ACC112 (cell line): ENCODE measurements around the gene ABCG2.
"Not testable (repeated sequence)": the region's sequence is repeated elsewhere in the genome, so short reads cannot be mapped to it uniquely, and the experiment has no call there.

Experiments used
- H2AFZ ChIP-seq: fragments of 200-600 bp; sonication (generic); one replicate; pipeline ENCODE4 v1.6.0; 2017; ENCODE audit warnings: antibody characterized with exemption, low read length; ENCODE audit not compliant: unreplicated experiment
- H3K27ac ChIP-seq: fragments of 200-600 bp; sonication (generic); 2 replicates; pipeline ENCODE4 v1.5.1; 2014; ENCODE audit warnings: low read depth, mild to moderate bottlenecking, antibody characterized with exemption, low read length, moderate library complexity
- H3K27me3 ChIP-seq: fragments of 200-600 bp; sonication (generic); 2 replicates; pipeline ENCODE4 v1.6.1; 2014; ENCODE audit warnings: mild to moderate bottlenecking, antibody characterized with exemption, low read length, moderate library complexity, mixed read lengths; ENCODE audit not compliant: insufficient read depth
- H3K36me3 ChIP-seq: fragments of 200-600 bp; sonication (generic); 2 replicates; pipeline ENCODE4 v1.6.1; 2016; ENCODE audit warnings: mild to moderate bottlenecking, antibody characterized with exemption, low read length, moderate library complexity, mixed read lengths; ENCODE audit not compliant: insufficient read depth
- H3K4me1 ChIP-seq: fragments of 200-600 bp; sonication (generic); one replicate; pipeline ENCODE4 v1.6.1; 2016; ENCODE audit warnings: low read length, mixed read lengths; ENCODE audit not compliant: insufficient read depth, unreplicated experiment, control insufficient read depth
- H3K4me3 ChIP-seq: fragments of 200-600 bp; sonication (generic); 2 replicates; pipeline ENCODE4 v1.5.1; 2014; ENCODE audit warnings: mild to moderate bottlenecking, low read depth, low read length
- H3K79me2 ChIP-seq: fragments of 200-600 bp; sonication (generic); one replicate; pipeline ENCODE4 v1.6.0; 2016; ENCODE audit warnings: low read length; ENCODE audit not compliant: control insufficient read depth, unreplicated experiment, insufficient read depth

ABCG2 gene

GRCh38 chr4:88169298-88169697, 10.9 kb upstream of the ABCG2 start:
- H3K4me1 ChIP-seq, result no peaks in the 10 kb centered on the region
- H3K36me3 ChIP-seq, result no peaks in the 10 kb centered on the region
- H3K27ac ChIP-seq, result no peak overlapping the region
- no peaks in the 10 kb centered on the region for H3K79me2 ChIP-seq
- no peak overlapping the region for H2AFZ ChIP-seq
- no peak overlapping the region for H3K4me3 ChIP-seq
- H3K27me3 ChIP-seq, result no peaks in the 10 kb centered on the region

- H3K36me3 ChIP-seq, result no peaks in the 10 kb centered on the region
- no peaks in the 10 kb centered on the region for H3K79me2 ChIP-seq
- no peak overlapping the region for H3K27ac ChIP-seq
- H3K4me3 ChIP-seq, result no peak overlapping the region
- H2AFZ ChIP-seq, result peak overlapping the region; percentile 29
- no peaks in the 10 kb centered on the region for H3K27me3 ChIP-seq
- peaks cover 7% of the 10 kb centered on the region for H3K4me1 ChIP-seq
Observed at GRCh38 chr4:88166608-88167007, 8.2 kb upstream of the ABCG2 start.

- peaks cover 7% of the 10 kb centered on the region for H3K4me1 ChIP-seq
- no peaks in the 10 kb centered on the region for H3K36me3 ChIP-seq
- H3K27ac ChIP-seq, result no peak overlapping the region
- no peaks in the 10 kb centered on the region for H3K27me3 ChIP-seq
- no peak overlapping the region for H2AFZ ChIP-seq
- no peak overlapping the region for H3K4me3 ChIP-seq
- H3K79me2 ChIP-seq, result no peaks in the 10 kb centered on the region
Observed at GRCh38 chr4:88163336-88163735, 4.9 kb upstream of the ABCG2 start.

- no peaks in the 10 kb centered on the region for H3K79me2 ChIP-seq
- H3K27ac ChIP-seq, result no peak overlapping the region
- H3K4me3 ChIP-seq, result no peak overlapping the region
- no peaks in the 10 kb centered on the region for H3K27me3 ChIP-seq
- H3K4me1 ChIP-seq, result peaks cover 12% of the 10 kb centered on the region
- H3K36me3 ChIP-seq, result no peaks in the 10 kb centered on the region
- H2AFZ ChIP-seq, result no peak overlapping the region
Observed at GRCh38 chr4:88162626-88163025, 4.2 kb upstream of the ABCG2 start.

GRCh38 chr4:88159229-88159725, 838 bp upstream of the ABCG2 start:
- peaks cover 12% of the 10 kb centered on the region for H3K4me1 ChIP-seq
- H3K4me3 ChIP-seq, result peak overlapping the region; percentile 83
- peak overlapping the region; percentile 26 for H2AFZ ChIP-seq
- H3K27me3 ChIP-seq, result no peaks in the 10 kb centered on the region
- no peaks in the 10 kb centered on the region for H3K36me3 ChIP-seq
- no peaks in the 10 kb centered on the region for H3K79me2 ChIP-seq
- no peak overlapping the region for H3K27ac ChIP-seq

- H3K4me3 ChIP-seq, result peak overlapping the region; percentile 83
Observed at GRCh38 chr4:88158038-88158488, 376 bp downstream of the ABCG2 start.

GRCh38 chr4:88152331-88152730, 6.1 kb downstream of the ABCG2 start:
- not testable (repeated sequence) for H3K27me3 ChIP-seq, H3K27ac ChIP-seq, H3K4me1 ChIP-seq, H2AFZ ChIP-seq, H3K36me3 ChIP-seq, H3K4me3 ChIP-seq, H3K79me2 ChIP-seq

More at GRCh38 chr4:88158038-88158488, 376 bp downstream of the ABCG2 start:
- no peaks in the 10 kb centered on the region for H3K79me2 ChIP-seq
- no peaks in the 10 kb centered on the region for H3K36me3 ChIP-seq
- peaks cover 12% of the 10 kb centered on the region for H3K4me1 ChIP-seq
- no peaks in the 10 kb centered on the region for H3K27me3 ChIP-seq
- no peak overlapping the region for H3K27ac ChIP-seq
- H2AFZ ChIP-seq, result peak overlapping the region; percentile 26

- Histone ChIP-seq H3K36me3 (no peaks in the 10 kb centered on the region), H3K79me2 (no peaks in the 10 kb centered on the region), H3K27me3 (no peaks in the 10 kb centered on the region), H2AFZ (no peak overlapping the region), H3K27ac (no peak overlapping the region), H3K4me3 (no peak overlapping the region), H3K4me1 (peaks cover 1% of the 10 kb centered on the region)
Observed at GRCh38 chr4:88148560-88148959, 9.9 kb downstream of the ABCG2 start.

- Histone ChIP-seq H2AFZ (no peak overlapping the region), H3K4me1 (peaks cover 8% of the 10 kb centered on the region), H3K36me3 (no peaks in the 10 kb centered on the region), H3K27me3 (no peaks in the 10 kb centered on the region), H3K79me2 (no peaks in the 10 kb centered on the region), H3K27ac (no peak overlapping the region), H3K4me3 (no peak overlapping the region)
Observed at GRCh38 chr4:88147799-88148217, 10.6 kb downstream of the ABCG2 start.

GRCh38 chr4:88146891-88147290, 11.5 kb downstream of the ABCG2 start:
- Histone ChIP-seq H3K27ac (no peak overlapping the region), H3K27me3 (no peaks in the 10 kb centered on the region), H3K79me2 (no peaks in the 10 kb centered on the region), H3K36me3 (no peaks in the 10 kb centered on the region), H3K4me3 (no peak overlapping the region), H3K4me1 (peaks cover 8% of the 10 kb centered on the region), H2AFZ (no peak overlapping the region)

- H3K4me3 ChIP-seq, result no peak overlapping the region
- no peak overlapping the region for H2AFZ ChIP-seq
- H3K4me1 ChIP-seq, result peaks cover 12% of the 10 kb centered on the region
- no peaks in the 10 kb centered on the region for H3K79me2 ChIP-seq
- H3K36me3 ChIP-seq, result no peaks in the 10 kb centered on the region
- H3K27me3 ChIP-seq, result no peaks in the 10 kb centered on the region
- H3K27ac ChIP-seq, result no peak overlapping the region
Observed at GRCh38 chr4:88144866-88145300, 13.6 kb downstream of the ABCG2 start.
